HG03565 (cell line): ENCODE measurements around the gene PLA1A.
A peak's percentile ranks its signal among the peaks of the same experiment; 100 is the strongest.
"Not testable (repeated sequence)": the region's sequence is repeated elsewhere in the genome, so short reads cannot be mapped to it uniquely, and the experiment has no call there.

Source experiments
- ATAC-seq: cut with Tn5 transposase; IDR thresholded peaks from one replicate; pipeline ENCODE4 v1.9.1; 2021; ENCODE audit warnings: mild to moderate bottlenecking, moderate library complexity; ENCODE audit not compliant: unreplicated experiment

PLA1A gene

DNA sequence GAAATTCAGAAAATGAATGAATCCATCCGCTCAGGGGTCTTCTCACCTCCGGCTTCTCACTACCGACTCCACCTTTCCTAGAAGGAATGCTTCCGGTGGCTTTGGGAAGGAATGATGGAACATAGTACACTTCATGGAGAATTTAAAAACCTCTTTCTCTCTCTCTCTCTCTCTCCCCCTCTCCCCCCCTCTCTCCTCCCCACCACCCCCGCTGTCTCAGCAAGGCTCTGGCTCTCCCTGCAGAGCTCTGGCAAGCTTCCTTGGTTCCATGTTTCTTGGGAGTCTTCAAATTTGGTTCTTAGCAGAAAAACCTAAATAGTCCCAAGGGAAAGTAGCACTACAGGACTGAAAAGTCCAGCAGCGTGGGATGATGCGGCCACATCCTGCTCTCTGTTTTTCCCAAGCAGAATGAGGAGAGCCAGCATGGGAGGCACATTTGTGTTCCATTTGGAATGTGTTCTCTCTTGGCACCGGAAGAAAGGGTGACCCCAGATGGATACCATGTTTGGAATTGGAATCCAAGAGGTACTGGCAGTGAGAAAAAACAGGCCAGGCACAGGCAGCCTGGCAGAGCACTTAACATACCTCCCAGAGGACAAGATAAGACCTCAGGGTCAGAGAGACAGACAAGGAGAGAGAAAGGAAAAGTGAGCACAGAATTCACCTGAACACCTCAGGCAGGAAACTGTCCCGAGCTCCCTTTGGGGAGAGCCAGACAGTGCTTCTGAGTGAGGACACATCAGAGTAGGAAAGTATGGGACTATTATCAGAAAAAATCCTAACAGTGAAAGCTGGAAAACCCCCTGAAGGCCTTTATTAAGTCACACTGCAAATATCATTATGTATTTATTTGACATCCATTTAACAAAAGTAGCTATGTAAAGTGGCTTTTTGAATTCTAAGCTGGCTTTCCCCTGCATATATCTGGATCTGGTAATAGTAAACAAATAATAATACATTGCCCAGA is 63.1 kb downstream of the PLA1A start, which contains the start of gene POPDC2:
TSS of gene POPDC2 (minus strand) at position 116 of the 967 bp plus-strand sequence. CDS start 166 bp downstream, outside the sequence.
- ATAC-seq = no peak

DNA sequence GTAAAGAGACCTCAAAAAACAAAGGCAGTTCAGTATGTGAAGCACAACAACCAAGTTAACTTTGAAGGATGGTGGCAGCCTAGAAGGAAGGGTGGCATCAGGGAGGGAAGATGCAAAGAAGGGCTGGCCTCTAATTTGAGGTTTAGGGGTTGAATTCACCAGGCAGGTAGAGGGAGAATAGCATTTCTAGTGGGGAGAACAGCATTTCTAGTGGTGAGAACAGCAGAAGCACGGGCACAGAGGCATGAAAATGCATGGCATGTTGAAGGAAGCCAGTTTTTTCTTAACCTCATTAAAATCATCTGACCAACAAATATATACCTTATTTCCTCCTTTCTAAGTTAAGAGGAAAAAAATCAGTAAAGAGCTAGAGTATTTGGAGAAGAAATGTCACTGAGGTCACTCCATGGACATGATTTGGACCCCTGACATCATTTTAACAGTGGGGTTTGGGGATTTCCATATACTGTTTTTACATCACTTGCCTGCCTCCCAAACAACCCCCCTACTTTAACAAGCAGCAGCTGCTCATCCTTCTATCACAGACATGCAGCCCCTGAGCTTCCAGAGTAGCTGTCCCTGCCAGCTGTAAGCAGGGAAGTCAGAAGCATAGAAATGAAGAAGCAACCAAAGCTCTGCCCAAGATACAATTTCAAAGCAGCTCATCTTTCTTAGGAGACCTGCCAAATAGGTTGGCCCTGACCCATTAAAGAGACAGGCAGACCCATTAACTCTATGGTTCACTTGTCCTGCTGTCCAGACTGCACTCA is 65.1 kb downstream of the PLA1A start:
- no peak for ATAC-seq

DNA sequence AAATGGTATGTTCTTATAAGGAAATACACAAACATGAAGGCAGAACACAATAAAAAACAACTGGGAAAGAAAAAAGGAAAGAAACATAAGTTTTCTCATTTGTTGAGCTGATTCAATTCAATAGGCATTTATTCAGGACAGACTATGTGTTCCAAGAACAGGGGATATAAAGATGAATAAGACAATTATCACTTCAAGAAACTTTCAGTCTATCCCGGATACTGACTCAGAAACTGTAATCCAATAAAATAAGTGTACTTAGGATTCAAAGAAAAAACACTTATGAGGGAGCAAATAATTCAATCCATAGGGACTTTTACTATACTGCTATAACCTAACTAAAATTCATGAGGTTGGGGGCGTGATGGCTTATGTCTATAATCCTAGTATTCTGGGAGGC is 66.2 kb downstream of the PLA1A start:
- no peak for ATAC-seq

- ATAC-seq = no peak
These were observed 66.7 kb downstream of the PLA1A start for GRCh38 chr3:119664370-119664769.

- ATAC-seq = no peak
These were observed 67.2 kb downstream of the PLA1A start for GRCh38 chr3:119664850-119665379.

GRCh38 chr3:119665954-119666559 is 68.4 kb downstream of the PLA1A start:
- ATAC-seq = no peak

DNA sequence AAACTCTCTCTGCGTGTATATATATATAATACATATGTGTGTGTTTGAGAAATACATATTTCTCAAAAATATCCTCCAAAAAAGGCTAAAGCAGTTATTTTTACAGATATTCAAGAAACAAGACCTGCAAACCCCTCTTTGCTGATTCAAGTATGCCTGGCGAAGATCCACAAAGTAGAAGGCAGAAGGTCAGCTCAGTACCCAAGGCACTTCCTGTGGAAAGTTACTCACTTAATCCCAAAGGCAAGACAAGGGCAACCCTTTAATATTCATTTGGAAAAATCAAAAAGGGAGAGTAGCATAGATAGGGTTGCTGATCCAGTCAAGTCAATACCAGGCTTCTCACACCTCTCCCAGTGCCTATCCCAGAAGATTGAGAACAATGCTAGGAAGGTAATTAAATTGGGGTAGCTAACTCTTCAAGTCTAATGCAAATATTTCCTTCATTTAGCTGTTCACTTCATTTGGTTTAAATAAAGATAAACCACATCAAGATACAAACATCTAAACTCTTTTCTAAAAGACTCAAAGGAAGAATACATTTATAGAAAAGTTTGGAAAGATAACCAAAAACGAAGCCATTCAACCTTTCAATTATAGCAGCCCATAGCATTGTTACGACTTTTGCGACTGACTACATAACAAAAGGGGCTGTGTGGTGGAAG is 72.4 kb downstream of the PLA1A start:
- ATAC-seq = no peak

GRCh38 chr3:119672776-119673175 is 75.1 kb downstream of the PLA1A start:
- ATAC-seq = no peak

GRCh38 chr3:119673875-119674274 is 76.2 kb downstream of the PLA1A start:
- no peak for ATAC-seq

DNA sequence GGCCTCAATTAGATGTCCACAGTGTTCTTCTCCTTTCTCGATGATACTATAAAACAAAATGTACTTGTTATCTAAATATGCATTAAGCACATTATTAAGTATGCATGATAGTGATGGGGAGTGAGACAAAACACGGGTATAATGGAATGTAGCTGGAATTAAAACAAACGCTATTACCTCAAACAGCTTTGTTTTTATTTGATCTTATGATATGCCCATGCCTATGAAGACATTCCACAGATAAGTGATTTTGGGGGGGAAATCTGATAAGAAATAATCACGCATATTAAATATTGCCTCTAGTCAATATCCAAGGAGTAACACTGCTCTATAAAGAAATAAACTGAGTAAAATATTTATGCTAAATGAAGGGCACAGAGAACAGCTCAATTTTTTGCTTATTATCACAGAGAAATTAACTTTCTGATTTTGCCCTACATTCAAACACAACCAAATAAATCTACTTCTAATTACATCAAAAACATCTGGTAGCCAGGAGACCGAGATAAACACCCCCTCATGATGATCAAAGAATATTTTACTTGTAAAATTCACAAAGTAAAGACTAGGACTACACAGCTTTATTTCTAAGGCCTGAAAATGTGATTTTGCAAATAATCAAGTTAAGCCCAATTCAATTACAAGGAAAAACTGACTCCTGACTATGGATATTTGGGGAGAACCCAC is 77.6 kb downstream of the PLA1A start:
- no peak for ATAC-seq

DNA sequence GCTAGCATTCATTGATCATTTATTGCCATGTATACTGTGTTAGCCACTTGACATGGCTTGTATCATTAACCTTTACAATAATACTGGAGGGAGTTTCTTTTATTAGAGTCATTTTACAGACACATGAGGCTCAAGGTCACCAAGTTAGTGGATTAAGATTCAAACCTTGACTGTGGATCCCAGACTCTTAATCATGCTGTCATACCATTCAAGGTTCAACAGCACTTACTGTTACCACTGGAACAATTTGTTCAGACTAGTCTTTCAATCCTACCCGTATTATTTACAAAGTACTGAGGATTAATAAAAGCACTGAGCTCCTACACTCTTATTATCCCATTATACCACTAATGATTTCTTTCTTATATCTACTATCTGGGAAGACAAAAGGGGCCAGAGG is 78.3 kb downstream of the PLA1A start:
- no peak for ATAC-seq

DNA sequence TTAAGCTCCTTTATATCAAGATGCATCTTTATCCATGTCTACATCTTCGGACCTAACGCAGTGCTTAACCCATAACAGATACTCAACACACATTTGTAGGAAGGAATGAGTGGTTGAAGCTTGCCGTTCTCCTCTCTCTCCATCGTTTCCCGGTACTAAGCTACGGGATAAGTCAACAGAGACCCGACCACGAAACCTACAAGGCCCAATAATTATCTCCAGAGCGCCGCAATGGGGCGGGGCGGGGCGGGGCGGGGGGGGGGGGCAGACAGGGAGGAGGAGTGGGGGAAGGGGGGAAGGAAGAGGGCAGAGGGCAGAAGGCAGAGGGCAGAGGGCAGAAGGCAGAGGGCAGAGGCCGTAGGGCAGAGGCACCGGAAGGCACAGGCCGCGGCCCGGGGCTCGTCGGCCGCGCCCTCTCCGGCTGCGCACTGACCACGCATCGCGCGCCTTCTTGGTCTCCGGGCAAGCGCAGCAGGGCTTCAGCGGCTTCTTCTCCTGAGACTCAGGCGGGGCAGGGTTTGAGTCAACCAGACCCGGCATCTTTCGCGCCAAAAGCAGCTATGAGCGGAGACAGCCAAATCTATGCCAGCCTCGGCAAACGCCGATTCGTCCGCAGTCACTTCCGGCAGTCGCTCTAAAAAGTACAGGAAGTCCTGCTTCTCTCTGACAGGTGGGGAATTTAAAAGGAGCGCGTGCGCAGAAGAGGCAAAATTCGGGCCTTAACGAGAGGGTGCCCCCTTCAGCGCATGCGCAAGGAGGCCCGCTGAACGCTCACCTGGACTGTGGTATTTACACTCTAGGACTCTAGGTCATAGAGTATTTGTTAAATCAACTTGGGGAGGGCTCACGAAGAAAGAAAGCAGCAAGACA is 79.3 kb downstream of the PLA1A start, which contains the start of gene COX17:
TSS of gene COX17 (minus strand) at position 636 of the 870 bp plus-strand sequence. CDS start at position 540, 96 bp downstream.
- ATAC-seq = peak; percentile 83

GRCh38 chr3:119677641-119677934 is 79.9 kb downstream of the PLA1A start:
- ATAC-seq = no peak

DNA sequence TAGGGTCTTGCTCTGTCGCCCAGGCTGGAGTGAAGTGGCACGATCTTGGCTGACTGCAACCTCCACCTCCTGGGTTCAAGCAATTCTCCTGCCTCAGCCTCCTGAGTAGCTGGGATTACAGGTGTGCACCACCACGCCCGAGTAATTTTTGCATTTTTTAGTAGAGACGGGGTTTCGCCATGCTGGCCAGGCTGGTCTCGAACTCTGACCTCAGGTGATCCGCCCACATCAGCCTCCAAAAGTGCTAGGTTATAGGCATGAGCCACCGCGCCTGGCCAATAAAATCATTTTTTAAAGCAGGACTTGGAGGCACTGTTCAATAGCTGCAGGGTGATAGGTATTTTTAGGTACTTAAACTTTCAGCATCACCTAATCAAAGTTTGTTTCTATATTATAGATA is 80.5 kb downstream of the PLA1A start:
- not testable (repeated sequence) for ATAC-seq
